HG02870 (cell line): ENCODE results near the gene SLC17A2.
A peak's percentile ranks its signal among the peaks of the same experiment; 100 is the strongest.

Source experiments
- ATAC-seq: cut with Tn5 transposase; IDR thresholded peaks from one replicate; pipeline ENCODE4 v1.9.1; 2021; ENCODE audit warnings: mild to moderate bottlenecking, moderate library complexity; ENCODE audit not compliant: unreplicated experiment

The SLC17A2 gene, protein sequence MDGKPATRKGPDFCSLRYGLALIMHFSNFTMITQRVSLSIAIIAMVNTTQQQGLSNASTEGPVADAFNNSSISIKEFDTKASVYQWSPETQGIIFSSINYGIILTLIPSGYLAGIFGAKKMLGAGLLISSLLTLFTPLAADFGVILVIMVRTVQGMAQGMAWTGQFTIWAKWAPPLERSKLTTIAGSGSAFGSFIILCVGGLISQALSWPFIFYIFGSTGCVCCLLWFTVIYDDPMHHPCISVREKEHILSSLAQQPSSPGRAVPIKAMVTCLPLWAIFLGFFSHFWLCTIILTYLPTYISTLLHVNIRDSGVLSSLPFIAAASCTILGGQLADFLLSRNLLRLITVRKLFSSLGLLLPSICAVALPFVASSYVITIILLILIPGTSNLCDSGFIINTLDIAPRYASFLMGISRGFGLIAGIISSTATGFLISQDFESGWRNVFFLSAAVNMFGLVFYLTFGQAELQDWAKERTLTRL

GRCh38 chr6:25930532-25931410, at the start of gene SLC17A2:
SLC17A2 (minus strand) TSS chr6:25930691; CDS start chr6:25925796, 4,895 bp downstream.
- ATAC-seq = no peak

GRCh38 chr6:25975923-25976560, 45.6 kb upstream of the SLC17A2 start:
- no peak for ATAC-seq

DNA sequence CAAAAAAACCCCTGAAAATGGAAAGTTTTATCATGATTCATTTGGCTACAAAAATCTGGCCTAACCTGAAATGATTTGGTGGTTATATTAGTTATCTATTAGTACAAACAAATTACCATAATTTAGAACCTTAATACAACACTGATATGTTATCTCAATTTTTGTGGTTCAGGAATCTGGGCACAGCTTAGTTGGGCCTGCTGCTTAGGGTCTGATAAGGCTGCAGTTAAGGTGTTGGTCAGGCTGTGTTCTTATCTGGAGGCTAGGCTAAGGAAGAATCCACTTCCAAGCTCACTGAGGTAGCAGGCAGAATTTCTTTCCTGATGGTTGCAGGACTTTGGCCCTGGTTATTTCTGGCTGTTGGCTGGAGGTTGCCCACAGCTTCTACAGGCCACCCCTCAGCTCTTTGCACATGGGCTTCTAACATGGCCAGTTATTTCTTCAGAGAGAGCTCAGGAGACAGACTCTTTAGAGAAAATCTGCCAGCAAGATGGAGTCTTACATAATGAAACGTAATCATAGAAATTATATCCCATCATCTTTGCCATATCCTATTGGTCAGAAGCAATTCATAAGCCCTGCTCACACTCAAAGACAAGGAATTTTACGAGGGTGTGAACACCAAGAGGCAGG, 43.5 kb upstream of the SLC17A2 start:
- ATAC-seq = no peak

DNA sequence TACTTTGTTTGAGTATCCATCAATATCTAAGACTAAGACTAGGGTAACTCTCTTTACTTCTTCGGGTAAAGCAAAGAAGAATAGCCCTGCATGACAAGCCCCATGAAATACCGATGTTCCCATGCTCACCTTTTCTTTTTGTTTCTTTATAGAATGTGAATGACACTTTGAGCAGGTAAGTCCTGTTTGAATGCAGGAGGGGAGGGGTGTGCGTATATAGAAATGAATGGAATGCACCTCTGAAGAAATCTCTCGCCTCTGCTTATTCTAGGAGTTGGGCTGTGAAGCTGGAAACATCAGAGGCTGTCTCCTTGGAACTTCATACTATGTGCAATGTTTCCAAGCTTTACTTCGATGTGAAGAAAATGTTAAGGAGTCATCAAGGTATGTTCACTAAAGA, 42.4 kb upstream of the SLC17A2 start:
- no peak for ATAC-seq

- no peak for ATAC-seq
These were observed 41.6 kb upstream of the SLC17A2 start for GRCh38 chr6:25972128-25972527.

- ATAC-seq = no peak
These were observed 40.8 kb upstream of the SLC17A2 start for GRCh38 chr6:25971187-25971821.

- ATAC-seq = no peak
These were observed 38.3 kb upstream of the SLC17A2 start for GRCh38 chr6:25968769-25969168.

DNA sequence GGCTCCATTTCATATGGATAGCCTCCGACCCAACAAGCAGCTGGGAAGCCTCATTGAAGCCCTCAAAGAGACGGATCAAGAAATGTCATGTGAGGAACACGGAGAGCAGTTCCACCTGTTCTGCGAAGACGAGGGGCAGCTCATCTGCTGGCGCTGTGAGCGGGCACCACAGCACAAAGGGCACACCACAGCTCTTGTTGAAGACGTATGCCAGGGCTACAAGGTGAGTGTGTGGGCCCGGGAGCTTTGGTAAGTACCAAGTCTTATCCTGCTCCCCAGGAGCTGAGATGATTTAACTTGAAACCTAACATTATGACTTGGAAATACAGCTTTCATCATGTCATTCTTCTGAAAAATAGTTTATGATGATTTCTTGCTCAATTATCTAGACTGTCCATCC, 36.2 kb upstream of the SLC17A2 start:
- no peak for ATAC-seq

DNA sequence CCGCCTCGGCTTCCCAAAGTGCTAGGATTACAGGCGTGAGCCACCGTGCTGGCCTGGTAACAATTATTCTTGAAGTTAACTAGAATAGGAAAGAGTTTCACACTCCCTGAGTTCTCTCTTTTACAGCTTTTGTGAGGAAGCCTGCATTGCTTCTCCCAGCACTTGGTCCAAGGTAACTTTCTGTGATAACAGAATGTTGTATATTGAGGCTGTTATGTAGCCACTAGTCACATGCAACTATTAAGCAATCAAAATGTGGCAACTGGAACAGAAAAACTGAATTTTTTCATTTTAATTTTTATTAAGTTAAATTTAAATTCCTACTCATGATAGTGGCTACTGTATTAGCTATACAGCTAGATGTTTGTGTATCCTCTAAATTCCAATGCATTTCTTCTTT, 34.6 kb upstream of the SLC17A2 start:
- no peak for ATAC-seq

DNA sequence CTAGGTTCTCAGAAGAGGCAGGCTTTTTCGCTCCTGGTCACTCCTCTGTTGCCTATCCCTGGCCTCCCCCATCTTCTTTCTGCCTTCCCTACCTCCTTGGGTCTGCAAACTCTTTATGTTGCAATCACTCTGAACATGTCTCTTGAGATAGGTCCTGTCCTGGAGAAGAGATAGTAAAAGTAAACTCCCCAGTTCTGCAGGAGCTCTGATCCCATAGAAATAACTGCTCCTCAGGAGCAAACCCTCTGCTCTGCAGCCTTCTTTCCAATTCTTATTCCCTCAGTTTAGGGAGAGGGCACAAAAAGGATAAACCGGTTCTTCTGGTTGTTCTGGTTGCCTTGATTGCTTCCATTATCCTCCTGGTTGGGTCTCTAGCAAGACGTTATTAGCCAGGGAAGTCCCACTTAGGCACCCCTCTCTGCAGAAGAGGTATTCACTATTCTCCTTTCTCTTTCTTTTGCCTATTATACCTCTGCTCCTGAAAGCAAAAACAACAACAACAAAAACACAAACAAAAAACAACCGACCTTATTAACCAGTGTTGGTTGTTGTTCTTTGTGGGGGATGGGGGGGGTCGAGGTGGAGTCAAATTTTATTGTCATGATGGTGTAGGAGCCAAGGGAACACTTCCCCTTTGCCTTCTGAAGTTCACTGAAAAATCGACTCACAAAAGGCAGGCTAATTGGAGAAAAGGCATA, 33.1 kb upstream of the SLC17A2 start:
- no peak for ATAC-seq

DNA sequence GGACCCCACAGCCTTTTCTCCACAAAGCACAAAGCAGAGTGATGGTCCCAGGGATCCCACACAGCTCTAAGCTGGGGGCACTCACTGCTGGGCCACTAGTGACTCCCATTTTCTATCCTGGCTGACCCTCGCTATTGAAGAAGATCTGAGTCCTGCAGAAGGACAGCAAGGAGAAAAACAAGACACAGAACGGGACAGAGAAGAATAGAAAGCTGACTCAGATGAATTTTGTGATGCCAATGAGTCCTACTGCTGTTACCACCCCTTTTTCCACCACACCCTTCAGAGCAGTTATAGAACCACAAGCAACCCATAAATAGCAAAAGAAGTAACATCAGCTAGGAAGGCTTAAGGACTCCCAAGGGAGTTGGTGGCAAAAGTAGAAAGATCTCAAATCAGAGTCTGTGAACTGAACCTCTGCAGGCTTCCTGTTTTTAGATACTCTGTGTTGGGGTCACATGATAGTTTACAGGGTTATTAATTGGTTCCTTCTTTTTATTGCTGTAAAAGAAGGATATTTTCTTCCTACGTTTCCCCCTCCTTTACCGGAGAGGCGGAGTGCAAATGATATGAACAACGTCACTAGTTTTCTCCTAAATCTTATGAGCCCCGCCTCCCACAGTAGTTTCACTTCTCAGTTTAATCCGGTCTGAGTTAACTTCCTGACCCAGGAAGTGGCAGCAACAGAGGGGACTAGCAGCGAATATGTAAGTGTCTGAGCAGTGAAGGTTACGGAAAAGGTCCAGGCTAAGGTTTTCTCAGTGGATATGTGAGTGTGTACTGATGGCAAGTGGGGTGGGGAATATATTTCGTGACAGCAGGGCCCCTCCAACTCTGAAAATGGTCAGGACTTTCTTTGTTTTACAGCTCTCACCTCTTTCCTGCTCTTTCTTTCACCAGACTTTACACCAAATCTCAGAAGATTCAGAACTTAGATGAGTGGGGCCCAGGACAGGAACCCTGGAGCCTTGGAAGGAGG, 31.9 kb upstream of the SLC17A2 start, which contains the start of gene TRIM38:
Gene TRIM38 (plus strand): TSS at position 654 of the 979 bp plus-strand sequence. CDS start 3,721 bp downstream, outside the sequence.
- ATAC-seq = peak; percentile 77

- no peak for ATAC-seq
These were observed 31.2 kb upstream of the SLC17A2 start for GRCh38 chr6:25961619-25962148.

- no peak for ATAC-seq
These were observed 30.2 kb upstream of the SLC17A2 start for GRCh38 chr6:25960734-25961133.

DNA sequence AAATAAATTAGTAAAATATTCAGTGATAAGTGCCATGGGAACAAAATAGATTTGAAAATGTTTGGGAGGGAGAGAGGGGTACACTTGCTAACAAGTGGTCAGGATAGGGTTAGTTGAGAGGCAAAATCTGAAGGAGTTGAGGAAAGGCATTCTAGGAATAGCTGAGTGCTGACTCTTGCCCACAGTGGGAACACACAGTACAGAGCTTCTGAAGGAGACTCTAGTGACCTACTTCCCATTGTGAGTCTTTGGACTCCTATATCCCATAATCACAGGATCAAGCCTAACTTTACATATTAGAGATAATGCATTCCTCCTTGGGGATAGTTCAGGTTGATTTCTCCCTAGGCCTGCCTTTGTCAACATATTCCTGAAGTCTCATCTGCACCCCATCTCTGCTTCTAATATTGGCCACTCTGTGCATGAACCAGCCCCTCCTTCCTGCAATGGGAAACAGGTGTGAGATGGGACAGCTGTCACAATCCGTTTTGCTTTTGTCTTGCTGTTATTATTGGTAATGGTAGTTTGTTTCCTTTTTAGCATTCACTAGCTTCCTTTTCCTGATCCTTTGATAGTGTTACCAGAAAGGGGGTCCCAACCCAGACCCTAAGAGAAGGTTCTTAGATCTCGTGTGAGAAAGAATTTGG, 29.5 kb upstream of the SLC17A2 start:
- ATAC-seq = no peak

DNA sequence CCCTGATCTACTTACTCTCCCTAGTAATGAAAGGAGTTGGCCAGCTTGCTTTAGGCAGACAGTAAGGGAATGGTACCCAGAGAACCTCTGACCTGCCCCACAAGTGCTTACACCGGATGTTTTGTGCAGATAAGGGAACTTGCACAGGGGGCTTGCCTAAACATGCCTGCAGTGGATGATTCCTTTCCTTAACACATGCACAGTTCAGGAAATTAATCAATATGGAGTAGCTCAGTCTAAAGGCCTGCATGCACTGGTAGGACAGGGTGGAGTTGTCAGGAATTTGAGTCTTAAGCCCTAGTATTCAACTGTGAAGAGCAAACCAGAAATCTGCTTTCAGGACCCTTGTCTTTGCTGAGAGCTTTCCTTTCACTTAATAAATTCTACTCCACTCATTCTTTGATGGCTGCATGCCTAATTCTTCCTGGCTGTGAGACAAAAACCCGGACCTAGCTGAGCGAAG, 28.2 kb upstream of the SLC17A2 start:
- no peak for ATAC-seq

- no peak for ATAC-seq
These were observed 25.7 kb upstream of the SLC17A2 start for GRCh38 chr6:25956226-25956625.

- no peak for ATAC-seq
These were observed 24.3 kb upstream of the SLC17A2 start for GRCh38 chr6:25954756-25955155.

GRCh38 chr6:25953733-25954132, 23.2 kb upstream of the SLC17A2 start:
- ATAC-seq = no peak
